Gastrocnemius medialis (tissue), 4 donors: Measurements from ENCODE around the gene MPZL3. TPM values are rescaled to one million over a fixed set of nuclear protein-coding genes. Genes with fewer than 3 reads are reported as not detected.
"Not testable (repeated sequence)": the region's sequence is repeated elsewhere in the genome, so short reads cannot be mapped to it uniquely, and the experiment has no call there.

Experiments
- ATAC-seq, 2 donors: fragments of 150-250 bp; one replicate each; pipeline ENCODE4 v1.9.1; 2016
- DNase-seq, 2 donors: peaks; one replicate each; pipeline ENCODE4 v3.0.0-alpha.2; 2019
- H3K27ac ChIP-seq, 4 donors: fragments of 200-600 bp; sonication (generic); 1 replicate in 1 of 4; 2 replicates in 3 of 4; pipeline ENCODE4 v1.5.1; 2016 to 2018; ENCODE audit warnings: mild to moderate bottlenecking in 2 of 4, moderate library complexity in 1 of 4
- H3K27me3 ChIP-seq, 3 donors: fragments of 200-600 bp; sonication (generic) in 2 of 3; 1 replicate in 1 of 3; 2 replicates in 2 of 3; pipeline versions ENCODE4 v1.5.1 to v1.6.0; 2016 to 2019; ENCODE audit warnings: mild to moderate bottlenecking in 1 of 3, moderate library complexity in 1 of 3
- H3K36me3 ChIP-seq, 2 donors: fragments of 200-600 bp; sonication (generic) in 1 of 2; one replicate each; pipeline ENCODE4 v1.5.1; 2017 to 2018
- H3K4me1 ChIP-seq, 2 donors: fragments of 200-600 bp; sonication (generic) in 1 of 2; one replicate each; pipeline ENCODE4 v1.5.1; 2016 to 2017; ENCODE audit warnings: mild to moderate bottlenecking in 2 of 2
- H3K4me3 ChIP-seq, 4 donors: fragments of 200-600 bp; sonication (generic) in 3 of 4; 1 replicate in 1 of 4; 2 replicates in 3 of 4; pipeline ENCODE4 v1.5.1; 2016 to 2019; ENCODE audit warnings: mild to moderate bottlenecking in 2 of 4
- H3K9me3 ChIP-seq, 3 donors: fragments of 200-600 bp; sonication (generic) in 2 of 3; 1 replicate in 1 of 3; 2 replicates in 2 of 3; pipeline ENCODE4 v1.5.1; 2016 to 2019
- CTCF ChIP-seq, 5 experiments: fragments of 450-650 bp in 3 of 5; fragments of 200-600 bp in 2 of 5; sonication (generic) in 2 of 5; IDR thresholded peaks in 4 of 5; conservative IDR thresholded peaks in 1 of 5; 1 replicate in 4 of 5; 2 replicates in 1 of 5; pipeline ENCODE4 v1.5.1; 2016 to 2019; ENCODE audit warnings: antibody characterized with exemption in 5 of 5, mild to moderate bottlenecking in 3 of 5, moderate library complexity in 3 of 5
- POLR2A ChIP-seq, 2 donors: fragments of 450-650 bp; IDR thresholded peaks; one replicate each; pipeline ENCODE4 v1.6.1; 2017; ENCODE audit warnings: antibody characterized with exemption in 2 of 2, mild to moderate bottlenecking in 2 of 2, moderate library complexity in 2 of 2
- in situ Hi-C, 4 donors: fragments of 200-750 bp; cut with MboI; loops; one replicate each; pipeline versions ENCODE4 v1.15.0 to v1.8.0; 2017; ENCODE audit warnings: low sequenced_read_pairs in 4 of 4
- intact Hi-C: fragments of 100-400 bp; cut with DNase I; formaldehyde crosslinking; loops from one replicate; pipeline ENCODE4 v1.15.1; 2023; ENCODE audit warnings: low total_unique reads
- total RNA-seq, 4 donors: library from RNA; depleted of rRNA; stranded (reverse); fragments of >200 nt; gene quantifications; one replicate each; pipeline versions ENCODE4 v1.1.0 to v1.2.3, GENCODE V29; 2016

The MPZL3 gene
- total RNA-seq, 4 donors from 2014 or later, result 0.10 to 2.1 (median 0.19) TPM

GRCh38 chr11:118184784-118185579 lies 67.2 kb downstream of the MPZL3 start:
- Histone ChIP-seq H3K4me3 (no peak overlapping the region), H3K4me1 (peaks cover 3 to 9% of the 10 kb centered on the region in 2 donors), H3K36me3 (no peaks in the 10 kb centered on the region), H3K9me3 (no peaks in the 10 kb centered on the region), H3K27me3 (no peaks in the 10 kb centered on the region), H3K27ac (no peak overlapping the region)
- TF ChIP-seq CTCF (IDR thresholded peaks at IDR 0.05 in 4 of 5, conservative IDR thresholded peaks at IDR 0.05 in 1 of 5) (no peak), POLR2A (IDR thresholded peaks at IDR 0.05) (no peak)
- in situ Hi-C loops (loop anchor here in 1 of 4 donors (25.0 kb wide), 1 partner anchor 302 kb away; no protein-coding TSS in a partner anchor), intact Hi-C loops (no loop called here)
- DNase-seq (no peak), ATAC-seq (no peak)

- intact Hi-C loops, H3K4me3 ChIP-seq, ATAC-seq, DNase-seq, H3K27me3 ChIP-seq, H3K9me3 ChIP-seq, H3K36me3 ChIP-seq, H3K27ac ChIP-seq: not testable (repeated sequence)
- in situ Hi-C loops, result loop anchor here in 1 of 4 donors (25.0 kb wide), 1 partner anchor 304 kb away; no protein-coding TSS in a partner anchor
- peaks cover 5 to 12% of the 10 kb centered on the region in 2 donors for H3K4me1 ChIP-seq
Measured at GRCh38 chr11:118183691-118184090, 68.5 kb downstream of the MPZL3 start.

- no peaks in the 10 kb centered on the region for H3K36me3 ChIP-seq
- TF ChIP-seq POLR2A (IDR thresholded peaks at IDR 0.05) (no peak), CTCF (IDR thresholded peaks at IDR 0.05 in 4 of 5, conservative IDR thresholded peaks at IDR 0.05 in 1 of 5) (no peak)
- peaks cover 23 to 28% of the 10 kb centered on the region in 2 donors for H3K4me1 ChIP-seq
- ATAC-seq (peak; percentile 74 to 79), DNase-seq (peak; percentile 18 to 50)
- H3K27me3 ChIP-seq, result no peaks in the 10 kb centered on the region
- H3K9me3 ChIP-seq, result no peaks in the 10 kb centered on the region
- peak overlapping the region; percentile 44 to 69 (median 63) for H3K27ac ChIP-seq
- H3K4me3 ChIP-seq, result peak overlapping the region in 2 of 4 donors; percentile 22 to 35
- in situ Hi-C loops, result loop anchor here in 1 of 4 donors (25.0 kb wide), 1 partner anchor 307 kb away; no protein-coding TSS in a partner anchor
- intact Hi-C loops, result loop anchor here (2.0 kb wide), 1 partner anchor 14 kb away; no protein-coding TSS in a partner anchor
Measured at GRCh38 chr11:118180300-118180703, 71.9 kb downstream of the MPZL3 start.

- Histone ChIP-seq H3K4me3 (peak overlapping the region in 1 of 4 donors; percentile 24), H3K4me1 (peaks cover 29 to 36% of the 10 kb centered on the region in 2 donors), H3K36me3 (no peaks in the 10 kb centered on the region), H3K27me3 (no peaks in the 10 kb centered on the region), H3K27ac (peak overlapping the region; percentile 55 to 80 (median 67)), H3K9me3 (no peaks in the 10 kb centered on the region)
- in situ Hi-C loops (loop anchor here in 1 of 4 donors (25.0 kb wide), 1 partner anchor 311 kb away; no protein-coding TSS in a partner anchor), intact Hi-C loops (no loop called here)
- TF ChIP-seq POLR2A (IDR thresholded peaks at IDR 0.05), result no peak
- no peak for TF ChIP-seq CTCF (IDR thresholded peaks at IDR 0.05 in 4 of 5, conservative IDR thresholded peaks at IDR 0.05 in 1 of 5)
- no peak for ATAC-seq
- no peak for DNase-seq
Measured at GRCh38 chr11:118176778-118177134, 75.4 kb downstream of the MPZL3 start.

Other genes starting within 250 kb of the MPZL3 start
- 1 to 10 TPM in 1 of 4 donors, not detected in 3; 1.1 TPM for gene TMPRSS4, start 175.3 kb downstream of the MPZL3 start, total RNA-seq
- not detected for gene SMIM35, start 165.4 kb downstream of the MPZL3 start, total RNA-seq
- gene SCN4B, start 99.5 kb downstream of the MPZL3 start, total RNA-seq, result 10 to 100 TPM in 1 of 4 donors, 1 to 10 TPM in 3; 3.5 to 16.3 (median 6.5) TPM
- gene SCN2B, start 75.7 kb downstream of the MPZL3 start, total RNA-seq, result 1 to 10 TPM in 1 of 4 donors, under 1 TPM in 2, not detected in 1; 0.10 to 1.9 (median 0.24) TPM
- gene JAML, start 27.4 kb downstream of the MPZL3 start, total RNA-seq, result 1 to 10 TPM in 1 of 4 donors, under 1 TPM in 2, not detected in 1; 0.82 to 1.2 (median 0.91) TPM
- gene MPZL2, start 11.9 kb upstream of the MPZL3 start, total RNA-seq, result 1 to 10 TPM; 1.2 to 7.9 (median 3.4) TPM
- gene CD3E, start 52.4 kb upstream of the MPZL3 start, total RNA-seq, result under 1 TPM in 2 of 4 donors, not detected in 2; 0.42 to 0.51 TPM
- 1 to 10 TPM in 1 of 4 donors, under 1 TPM in 2, not detected in 1; 0.35 to 3.0 (median 0.46) TPM for gene CD3D, start 90.3 kb upstream of the MPZL3 start, total RNA-seq
- under 1 TPM in 2 of 4 donors, not detected in 2; 0.33 to 0.51 TPM for gene CD3G, start 92.0 kb upstream of the MPZL3 start, total RNA-seq
- gene UBE4A, start 107.2 kb upstream of the MPZL3 start, total RNA-seq, result 10 to 100 TPM; 36.6 to 73.9 (median 41.7) TPM
- 10 to 100 TPM; 46.9 to 90.6 (median 55.4) TPM for gene ATP5MG, start 149.2 kb upstream of the MPZL3 start, total RNA-seq
- 10 to 100 TPM; 24.3 to 55.6 (median 27.9) TPM for gene KMT2A, start 184.1 kb upstream of the MPZL3 start, total RNA-seq